Measurements from ENCODE around the gene GHSR. TPM values are rescaled to one million over a fixed set of nuclear protein-coding genes. Genes with fewer than 3 reads are reported as not detected.
A peak's percentile ranks its signal among the peaks of the same experiment; 100 is the strongest.

GHSR gene
- total and polyA plus RNA-seq, 4 donors: not detected

- TF ChIP-seq CTCF (IDR thresholded peaks at IDR 0.05; ENCODE audit: low read depth, low read length, missing input control): peak; percentile 92
- no peak for TF ChIP-seq MAX (IDR thresholded peaks at IDR 0.05)
Measured at GRCh38 chr3:172461530-172462138, 13.4 kb upstream of the GHSR start (continued).

DNA sequence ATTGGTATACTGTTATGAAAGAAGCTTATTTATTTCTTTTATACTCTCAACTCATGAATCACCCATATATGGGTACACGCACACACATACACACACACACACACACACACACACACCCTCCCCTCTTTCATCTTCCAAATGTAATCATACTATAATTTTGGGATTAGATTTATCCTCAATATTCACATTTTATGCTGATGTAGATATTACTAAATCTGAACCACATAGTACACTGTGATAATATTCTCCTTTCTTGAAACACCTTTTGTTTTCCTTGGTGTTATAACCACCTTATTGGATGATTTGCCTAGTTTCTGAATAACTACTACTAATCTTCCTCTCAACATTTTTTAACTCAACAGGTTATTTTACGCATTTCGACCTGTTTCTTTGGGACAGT lies 8.1 kb upstream of the GHSR start:
- no peaks in the 10 kb centered on the region for H3K9me3 ChIP-seq (ENCODE audit: control insufficient read depth in 4 of 4, low read length in 3 of 4)
- no peak overlapping the region for H3K9ac ChIP-seq (ENCODE audit: low read depth in 1 of 2, low read length in 2 of 2)
- DNase-seq (ENCODE audit: low spot score): no peak
- WGBS: 92% methylated on average over 3 of the region's 3 CpGs
- TF ChIP-seq FOXA2 (IDR thresholded peaks at IDR 0.05) (no peak), NR2F2 (IDR thresholded peaks at IDR 0.05) (no peak), MAX (IDR thresholded peaks at IDR 0.05) (no peak), TAF1 (conservative IDR thresholded peaks at IDR 0.05) (no peak), RAD21 (IDR thresholded peaks at IDR 0.05) (no peak), JUND (IDR thresholded peaks at IDR 0.05) (no peak), EGR1 (IDR thresholded peaks at IDR 0.05; ENCODE audit: low read depth in 2 of 2) (no peak), RXRA (IDR thresholded peaks at IDR 0.05) (no peak), YY1 (IDR thresholded peaks at IDR 0.05) (no peak)
- TF ChIP-seq, protein P1, sequence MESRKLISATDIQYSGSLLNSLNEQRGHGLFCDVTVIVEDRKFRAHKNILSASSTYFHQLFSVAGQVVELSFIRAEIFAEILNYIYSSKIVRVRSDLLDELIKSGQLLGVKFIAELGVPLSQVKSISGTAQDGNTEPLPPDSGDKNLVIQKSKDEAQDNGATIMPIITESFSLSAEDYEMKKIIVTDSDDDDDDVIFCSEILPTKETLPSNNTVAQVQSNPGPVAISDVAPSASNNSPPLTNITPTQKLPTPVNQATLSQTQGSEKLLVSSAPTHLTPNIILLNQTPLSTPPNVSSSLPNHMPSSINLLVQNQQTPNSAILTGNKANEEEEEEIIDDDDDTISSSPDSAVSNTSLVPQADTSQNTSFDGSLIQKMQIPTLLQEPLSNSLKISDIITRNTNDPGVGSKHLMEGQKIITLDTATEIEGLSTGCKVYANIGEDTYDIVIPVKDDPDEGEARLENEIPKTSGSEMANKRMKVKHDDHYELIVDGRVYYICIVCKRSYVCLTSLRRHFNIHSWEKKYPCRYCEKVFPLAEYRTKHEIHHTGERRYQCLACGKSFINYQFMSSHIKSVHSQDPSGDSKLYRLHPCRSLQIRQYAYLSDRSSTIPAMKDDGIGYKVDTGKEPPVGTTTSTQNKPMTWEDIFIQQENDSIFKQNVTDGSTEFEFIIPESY (IDR thresholded peaks at IDR 0.05): no peak
- H3K36me3 ChIP-seq (ENCODE audit: control insufficient read depth in 4 of 4, insufficient read depth in 3 of 4, low read depth in 1 of 4, low read length in 3 of 4): no peaks in the 10 kb centered on the region
- H3K4me1 ChIP-seq (ENCODE audit: control insufficient read depth in 4 of 4, insufficient read depth in 4 of 4, low read length in 3 of 4): no peaks in the 10 kb centered on the region
- H3K27me3 ChIP-seq (ENCODE audit: control insufficient read depth in 4 of 4, insufficient read depth in 4 of 4, low read length in 3 of 4): peaks cover 0 to 6% (median 1%) of the 10 kb centered on the region in 4 donors
- no peak overlapping the region for H3K4me3 ChIP-seq (ENCODE audit: low read depth in 1 of 3, low read length in 3 of 3)
- no peak overlapping the region for H3K27ac ChIP-seq (ENCODE audit: low read depth in 1 of 2, low read length in 2 of 2)

DNA sequence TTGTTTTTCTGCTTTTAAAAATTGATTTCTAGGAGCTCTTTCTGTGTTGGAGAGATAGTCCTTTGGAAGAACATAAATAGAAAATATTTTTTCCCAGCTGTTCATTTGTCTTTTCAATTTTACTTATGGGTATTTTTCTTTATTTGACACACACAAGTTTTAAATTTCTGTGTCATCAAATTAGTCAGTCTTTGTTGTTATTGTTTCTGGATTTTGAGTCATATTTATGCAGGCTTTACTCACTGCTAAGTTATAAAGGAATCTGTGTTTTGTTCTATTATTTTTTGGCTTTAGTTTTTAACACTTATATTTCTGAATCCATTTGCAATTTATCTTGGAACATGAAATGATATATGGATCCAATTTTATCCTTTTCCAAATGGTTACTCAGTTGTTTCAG lies 5.9 kb upstream of the GHSR start:
- TF ChIP-seq, protein P2, sequence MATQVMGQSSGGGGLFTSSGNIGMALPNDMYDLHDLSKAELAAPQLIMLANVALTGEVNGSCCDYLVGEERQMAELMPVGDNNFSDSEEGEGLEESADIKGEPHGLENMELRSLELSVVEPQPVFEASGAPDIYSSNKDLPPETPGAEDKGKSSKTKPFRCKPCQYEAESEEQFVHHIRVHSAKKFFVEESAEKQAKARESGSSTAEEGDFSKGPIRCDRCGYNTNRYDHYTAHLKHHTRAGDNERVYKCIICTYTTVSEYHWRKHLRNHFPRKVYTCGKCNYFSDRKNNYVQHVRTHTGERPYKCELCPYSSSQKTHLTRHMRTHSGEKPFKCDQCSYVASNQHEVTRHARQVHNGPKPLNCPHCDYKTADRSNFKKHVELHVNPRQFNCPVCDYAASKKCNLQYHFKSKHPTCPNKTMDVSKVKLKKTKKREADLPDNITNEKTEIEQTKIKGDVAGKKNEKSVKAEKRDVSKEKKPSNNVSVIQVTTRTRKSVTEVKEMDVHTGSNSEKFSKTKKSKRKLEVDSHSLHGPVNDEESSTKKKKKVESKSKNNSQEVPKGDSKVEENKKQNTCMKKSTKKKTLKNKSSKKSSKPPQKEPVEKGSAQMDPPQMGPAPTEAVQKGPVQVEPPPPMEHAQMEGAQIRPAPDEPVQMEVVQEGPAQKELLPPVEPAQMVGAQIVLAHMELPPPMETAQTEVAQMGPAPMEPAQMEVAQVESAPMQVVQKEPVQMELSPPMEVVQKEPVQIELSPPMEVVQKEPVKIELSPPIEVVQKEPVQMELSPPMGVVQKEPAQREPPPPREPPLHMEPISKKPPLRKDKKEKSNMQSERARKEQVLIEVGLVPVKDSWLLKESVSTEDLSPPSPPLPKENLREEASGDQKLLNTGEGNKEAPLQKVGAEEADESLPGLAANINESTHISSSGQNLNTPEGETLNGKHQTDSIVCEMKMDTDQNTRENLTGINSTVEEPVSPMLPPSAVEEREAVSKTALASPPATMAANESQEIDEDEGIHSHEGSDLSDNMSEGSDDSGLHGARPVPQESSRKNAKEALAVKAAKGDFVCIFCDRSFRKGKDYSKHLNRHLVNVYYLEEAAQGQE (IDR thresholded peaks at IDR 0.05): no peak
- TF ChIP-seq RAD21 (IDR thresholded peaks at IDR 0.05) (no peak), HNF4A (conservative IDR thresholded peaks at IDR 0.05) (no peak), GABPA (IDR thresholded peaks at IDR 0.05 in 1 of 2, conservative IDR thresholded peaks at IDR 0.05 in 1 of 2) (no peak), CTCF (IDR thresholded peaks at IDR 0.05; ENCODE audit: low read depth, low read length, missing input control) (no peak), TAF1 (conservative IDR thresholded peaks at IDR 0.05) (no peak)
- TF ChIP-seq, protein P3, sequence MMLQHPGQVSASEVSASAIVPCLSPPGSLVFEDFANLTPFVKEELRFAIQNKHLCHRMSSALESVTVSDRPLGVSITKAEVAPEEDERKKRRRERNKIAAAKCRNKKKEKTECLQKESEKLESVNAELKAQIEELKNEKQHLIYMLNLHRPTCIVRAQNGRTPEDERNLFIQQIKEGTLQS (IDR thresholded peaks at IDR 0.05): no peak
- no peak overlapping the region for H3K27ac ChIP-seq (ENCODE audit: low read depth in 1 of 2, low read length in 2 of 2)
- DNase-seq (ENCODE audit: low spot score): no peak
- no peaks in the 10 kb centered on the region for H3K36me3 ChIP-seq (ENCODE audit: control insufficient read depth in 4 of 4, insufficient read depth in 3 of 4, low read depth in 1 of 4, low read length in 3 of 4)
- H3K4me3 ChIP-seq (ENCODE audit: low read depth in 1 of 3, low read length in 3 of 3): no peak overlapping the region
- H3K4me1 ChIP-seq (ENCODE audit: control insufficient read depth in 4 of 4, insufficient read depth in 4 of 4, low read length in 3 of 4): peaks cover 0 to 8% (median 4%) of the 10 kb centered on the region in 4 donors
- H3K9me3 ChIP-seq (ENCODE audit: control insufficient read depth in 4 of 4, low read length in 3 of 4): no peaks in the 10 kb centered on the region
- peaks cover 0 to 14% (median 7%) of the 10 kb centered on the region in 4 donors for H3K27me3 ChIP-seq (ENCODE audit: control insufficient read depth in 4 of 4, insufficient read depth in 4 of 4, low read length in 3 of 4)
- H3K9ac ChIP-seq (ENCODE audit: low read depth in 1 of 2, low read length in 2 of 2): no peak overlapping the region
